Type B pancreatic cell (in vitro differentiated cells): ENCODE results near the gene RELCH. TPM values are rescaled to one million over a fixed set of nuclear protein-coding genes. Genes with fewer than 3 reads are reported as not detected.

Experiments used
- DNase-seq: peaks from one replicate; pipeline ENCODE4 v3.0.0; 2021; ENCODE audit warnings: mixed read lengths; ENCODE audit not compliant: unreplicated experiment; ENCODE audit errors: extremely low spot score
- H3K27ac Mint-ChIP-seq: 2 replicates; pipeline ENCODE4 v1.8.0; 2021; ENCODE audit warnings: mild to moderate bottlenecking, mixed read lengths
- H3K27me3 Mint-ChIP-seq: 2 replicates; pipeline ENCODE4 v1.8.0; 2021; ENCODE audit warnings: mixed read lengths
- H3K36me3 Mint-ChIP-seq: 2 replicates; pipeline ENCODE4 v1.8.0; 2021; ENCODE audit warnings: mixed read lengths
- H3K4me1 Mint-ChIP-seq: one replicate; pipeline ENCODE4 v1.8.0; 2021; ENCODE audit warnings: mixed read lengths; ENCODE audit not compliant: unreplicated experiment
- H3K4me3 Mint-ChIP-seq: 2 replicates; pipeline ENCODE4 v1.8.0; 2021; ENCODE audit warnings: mild to moderate bottlenecking, mixed read lengths
- H3K9me3 Mint-ChIP-seq: 2 replicates; pipeline ENCODE4 v1.8.0; 2021; ENCODE audit warnings: mixed read lengths
- total RNA-seq: library from RNA; stranded (reverse); gene quantifications from 2 replicates; pipeline ENCODE4 v1.2.1, GENCODE V29; 2021; ENCODE audit warnings: low replicate concordance
- TF ChIP-seq, protein P1 (sequence below): fragments of 200-600 bp; sonication (generic); conservative IDR thresholded peaks from 2 replicates; pipeline ENCODE4 v1.5.0; 2021; ENCODE audit warnings: antibody characterized with exemption, mild to moderate bottlenecking

RELCH gene
- total RNA-seq, 1 donor from 2014 or later, result 27.4 TPM

DNA sequence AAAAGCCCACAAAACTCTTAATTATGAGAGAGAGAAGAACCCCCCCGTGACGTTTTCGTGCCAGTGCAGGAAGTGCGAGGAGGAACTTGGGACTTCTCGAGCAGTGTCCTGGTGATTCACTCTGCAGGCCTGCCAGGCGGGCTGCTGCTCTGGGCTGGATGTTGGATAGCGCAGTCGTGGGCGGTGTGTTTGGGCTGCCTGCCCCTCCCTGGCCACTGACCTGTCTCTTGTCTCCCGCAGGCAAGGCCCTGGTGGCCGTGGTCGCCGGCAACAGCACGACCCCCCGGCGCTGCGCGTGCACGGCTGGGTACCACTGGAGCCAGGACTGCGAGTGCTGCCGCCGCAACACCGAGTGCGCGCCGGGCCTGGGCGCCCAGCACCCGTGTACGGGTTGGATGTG, 167.1 kb downstream of the RELCH start:
- no peaks in the 10 kb centered on the region for H3K9me3 Mint-ChIP-seq
- H3K4me3 Mint-ChIP-seq, result no peak overlapping the region
- H3K36me3 Mint-ChIP-seq, result no peaks in the 10 kb centered on the region
- DNase-seq, result no peak
- TF ChIP-seq, protein P1, sequence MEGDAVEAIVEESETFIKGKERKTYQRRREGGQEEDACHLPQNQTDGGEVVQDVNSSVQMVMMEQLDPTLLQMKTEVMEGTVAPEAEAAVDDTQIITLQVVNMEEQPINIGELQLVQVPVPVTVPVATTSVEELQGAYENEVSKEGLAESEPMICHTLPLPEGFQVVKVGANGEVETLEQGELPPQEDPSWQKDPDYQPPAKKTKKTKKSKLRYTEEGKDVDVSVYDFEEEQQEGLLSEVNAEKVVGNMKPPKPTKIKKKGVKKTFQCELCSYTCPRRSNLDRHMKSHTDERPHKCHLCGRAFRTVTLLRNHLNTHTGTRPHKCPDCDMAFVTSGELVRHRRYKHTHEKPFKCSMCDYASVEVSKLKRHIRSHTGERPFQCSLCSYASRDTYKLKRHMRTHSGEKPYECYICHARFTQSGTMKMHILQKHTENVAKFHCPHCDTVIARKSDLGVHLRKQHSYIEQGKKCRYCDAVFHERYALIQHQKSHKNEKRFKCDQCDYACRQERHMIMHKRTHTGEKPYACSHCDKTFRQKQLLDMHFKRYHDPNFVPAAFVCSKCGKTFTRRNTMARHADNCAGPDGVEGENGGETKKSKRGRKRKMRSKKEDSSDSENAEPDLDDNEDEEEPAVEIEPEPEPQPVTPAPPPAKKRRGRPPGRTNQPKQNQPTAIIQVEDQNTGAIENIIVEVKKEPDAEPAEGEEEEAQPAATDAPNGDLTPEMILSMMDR, result no peak
- no peak overlapping the region for H3K27ac Mint-ChIP-seq
- H3K27me3 Mint-ChIP-seq, result no peaks in the 10 kb centered on the region
- H3K4me1 Mint-ChIP-seq, result no peaks in the 10 kb centered on the region

DNA sequence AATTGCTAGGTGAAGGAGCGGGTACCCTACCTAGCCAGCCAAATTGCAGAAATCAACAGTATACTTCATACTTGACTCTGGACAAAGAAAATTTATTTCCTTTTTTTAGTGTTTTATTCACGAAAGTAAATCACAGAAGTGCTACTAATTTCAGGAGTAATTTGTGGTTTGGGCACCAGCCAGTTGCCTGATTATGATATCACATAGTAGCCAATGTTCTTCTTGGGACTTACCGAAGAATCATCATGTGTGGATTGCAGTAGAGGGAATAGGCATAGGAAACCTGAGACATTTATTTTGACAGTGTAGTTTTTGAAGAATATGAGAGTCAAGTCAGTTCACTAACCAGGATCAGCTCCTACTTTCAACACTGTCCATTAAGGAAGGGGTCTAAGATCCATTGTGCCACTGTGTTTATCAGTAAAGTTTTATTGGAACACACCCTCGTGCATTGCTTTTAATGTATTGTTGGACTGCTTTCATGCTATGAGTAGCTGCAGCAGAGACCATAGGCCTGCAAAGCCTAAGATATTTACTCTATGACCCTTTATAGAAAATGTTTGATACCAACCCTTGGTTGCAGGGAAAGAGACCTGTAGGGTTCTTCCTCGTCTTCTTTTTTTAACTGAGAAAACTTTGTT, 170.1 kb downstream of the RELCH start:
- no peak overlapping the region for H3K27ac Mint-ChIP-seq
- no peak for DNase-seq
- TF ChIP-seq, protein P1, result no peak

More for the DNA sequence above, 170.1 kb downstream of the RELCH start:
- H3K9me3 Mint-ChIP-seq, result no peaks in the 10 kb centered on the region
- H3K36me3 Mint-ChIP-seq, result no peaks in the 10 kb centered on the region
- H3K27me3 Mint-ChIP-seq, result no peaks in the 10 kb centered on the region
- H3K4me1 Mint-ChIP-seq, result no peaks in the 10 kb centered on the region
- H3K4me3 Mint-ChIP-seq, result no peak overlapping the region

Other genes with a start within 250 kb of the RELCH start
- 33.8 and 36.1 TPM in 2 replicates for gene PIGN, start 199 bp upstream of the RELCH start, total RNA-seq
- gene TNFRSF11A, start 138.1 kb downstream of the RELCH start, total RNA-seq, result 3.5 and 8.9 TPM in 2 replicates